NCI-H748 (cell line): Measurements from ENCODE around the gene ITPR2.

Experiments
- DNase-seq: peaks from one replicate; lab custom pipeline; 2025; ENCODE audit not compliant: unreplicated experiment; lab: John Stamatoyannopoulos, UW

ITPR2 gene

DNA sequence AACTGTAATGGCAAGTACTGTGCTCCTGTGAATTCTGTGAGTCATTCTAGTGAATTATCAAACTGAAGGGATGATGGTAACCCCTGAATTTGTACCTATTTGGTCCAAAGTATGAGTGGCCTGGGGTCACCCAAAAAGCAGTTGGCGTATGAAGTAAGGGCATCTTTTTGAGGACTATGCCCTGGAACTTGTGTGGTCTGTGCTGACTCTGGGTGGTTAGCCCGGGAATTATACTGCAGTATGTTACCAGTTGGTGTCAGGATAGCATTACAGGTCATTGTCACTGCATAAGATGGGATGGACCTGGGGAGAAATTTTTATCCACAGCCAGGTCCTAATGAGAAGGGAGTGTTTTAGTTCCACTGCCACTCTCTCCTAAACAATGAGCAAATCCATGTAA, 462.9 kb downstream of the ITPR2 start:
- no peak for DNase-seq

DNA sequence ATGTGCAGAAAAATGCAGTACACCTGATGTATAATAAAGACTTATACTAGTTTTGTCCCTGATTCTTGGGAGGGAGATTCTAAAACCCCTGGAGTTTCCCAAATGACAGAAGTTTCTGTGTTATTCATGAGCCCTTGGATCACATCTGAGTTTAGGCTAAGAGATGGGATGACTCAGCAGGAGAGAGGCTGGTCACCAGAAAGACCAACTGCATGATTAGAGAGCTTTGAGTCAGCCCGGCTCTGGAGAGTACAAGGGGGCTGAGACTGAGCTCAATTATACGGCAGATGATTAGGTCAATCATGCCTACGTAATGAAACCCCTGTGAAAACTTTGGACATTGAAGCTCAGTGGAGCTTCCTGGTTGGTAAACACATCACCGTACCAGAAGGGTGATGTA, 463.4 kb downstream of the ITPR2 start:
- no peak for DNase-seq

DNA sequence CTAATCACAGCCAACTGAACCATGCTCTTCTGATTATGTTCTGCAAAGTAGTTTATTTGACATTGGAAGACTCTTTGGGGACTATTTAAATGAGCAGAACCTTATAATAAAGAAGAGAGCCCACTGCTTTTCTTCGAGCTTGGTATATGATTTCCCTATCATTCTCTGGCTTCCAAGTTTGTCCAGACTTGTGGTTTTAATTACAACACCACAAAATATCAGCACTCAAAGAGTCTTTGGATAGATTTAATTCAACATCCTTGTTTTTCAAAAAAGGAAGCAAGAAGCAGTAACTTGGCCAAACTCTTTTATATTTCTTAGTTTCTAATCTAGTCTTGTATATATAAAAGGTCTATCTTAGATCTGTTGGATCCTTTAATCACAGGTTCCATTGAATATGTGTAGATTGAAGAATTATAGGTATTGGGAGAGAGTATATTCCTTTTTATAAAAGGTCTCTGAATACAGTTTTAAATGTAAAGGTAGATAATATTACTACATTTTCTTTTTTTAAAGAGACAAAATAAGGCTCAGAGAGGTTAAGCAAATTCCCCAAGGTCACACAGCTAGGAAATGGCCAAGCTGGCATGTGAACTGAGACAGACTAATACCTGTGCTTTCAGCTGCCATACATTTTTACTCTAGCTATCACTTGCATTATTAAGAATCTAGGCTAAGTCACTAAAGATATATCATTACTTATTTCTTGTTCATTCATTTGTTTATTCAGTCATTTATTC, 464.8 kb downstream of the ITPR2 start:
- DNase-seq = no peak

GRCh38 chr12:26361964-26362363, 471.0 kb downstream of the ITPR2 start:
- no peak for DNase-seq

DNA sequence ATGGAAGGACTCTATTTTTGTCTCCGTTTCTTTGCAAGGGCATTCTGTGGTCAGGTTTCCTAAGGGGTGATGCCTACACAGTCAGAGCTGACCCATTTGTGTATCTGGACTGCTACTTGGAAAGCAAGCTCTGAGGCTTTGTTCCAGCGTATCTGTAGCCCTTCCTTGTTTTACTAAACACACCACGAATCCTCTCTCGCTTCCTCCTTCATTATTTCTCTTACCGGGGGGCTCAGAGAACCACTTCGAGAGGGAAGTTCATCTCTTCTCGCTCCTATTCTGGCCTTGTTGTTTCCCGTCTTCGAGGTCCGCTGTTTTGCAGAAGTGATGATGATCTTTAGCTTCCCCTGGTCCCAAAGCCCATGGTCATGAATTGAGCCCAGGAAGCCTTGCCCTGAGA, 472.9 kb downstream of the ITPR2 start:
- no peak for DNase-seq

DNA sequence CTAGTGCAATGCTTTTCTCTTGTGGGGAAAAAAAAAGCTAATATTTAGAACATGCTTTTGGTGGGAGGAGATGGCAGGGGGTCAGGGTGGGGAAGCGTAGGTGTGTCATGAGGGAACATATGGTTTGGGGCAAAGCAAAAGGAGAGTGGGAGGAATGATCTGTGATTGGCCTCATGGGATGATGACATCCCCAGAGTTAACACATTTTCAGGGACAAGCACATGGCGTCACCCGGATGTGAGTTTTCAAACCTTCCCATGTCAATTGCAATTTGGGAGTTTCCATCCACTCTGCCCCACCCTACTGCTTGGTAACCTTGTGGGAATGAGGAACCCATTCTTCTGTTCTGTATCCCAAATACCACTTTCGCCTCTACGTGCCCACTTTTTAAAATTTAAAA, 473.4 kb downstream of the ITPR2 start:
- no peak for DNase-seq

- DNase-seq = no peak
These were observed 474.3 kb downstream of the ITPR2 start for GRCh38 chr12:26358651-26359050.

- DNase-seq = no peak
These were observed 485.7 kb downstream of the ITPR2 start for GRCh38 chr12:26347300-26347699.

DNA sequence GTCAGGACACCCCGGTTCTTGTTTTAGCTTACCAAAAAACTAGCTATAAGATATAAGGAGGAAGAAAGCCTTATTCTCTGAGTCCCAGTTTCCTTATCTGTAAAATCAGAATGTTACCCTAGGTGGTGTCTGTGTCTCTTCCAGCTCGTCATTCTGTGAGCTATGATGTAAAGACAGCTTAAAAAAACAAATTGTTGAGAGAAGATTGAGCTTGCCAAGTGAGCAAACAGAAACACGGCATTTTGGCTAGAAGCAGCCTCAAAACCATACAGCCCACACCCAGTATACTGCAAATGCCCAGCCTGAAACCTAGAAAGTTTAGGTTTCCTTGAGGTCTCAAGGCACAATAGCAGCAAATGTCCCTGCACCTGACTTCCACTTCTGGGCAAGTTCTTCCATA, 486.3 kb downstream of the ITPR2 start:
- DNase-seq = no peak

DNA sequence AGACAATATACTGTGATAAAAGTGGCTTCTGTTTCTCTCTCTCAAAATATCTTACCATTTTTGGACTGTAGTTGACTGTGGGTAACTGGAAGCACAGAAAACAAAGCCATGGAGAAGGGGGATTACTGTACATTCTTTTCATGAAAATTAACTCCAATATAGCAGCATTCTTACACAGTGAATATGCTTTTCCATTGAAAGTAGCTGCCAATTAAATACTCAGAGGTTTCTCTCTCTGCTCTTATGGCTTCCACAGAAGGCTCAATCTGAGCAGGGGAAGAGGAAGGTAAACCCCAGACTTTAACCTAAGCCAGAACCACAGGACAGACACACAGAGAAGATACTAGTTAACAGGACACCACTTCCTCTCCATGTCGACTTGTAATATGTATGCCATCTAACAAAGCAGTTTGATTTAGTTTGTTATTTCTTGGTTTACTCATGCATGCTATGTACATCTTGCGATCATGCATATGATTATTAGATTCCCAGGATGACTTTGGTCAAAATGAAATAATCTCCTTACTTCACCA, 487.5 kb downstream of the ITPR2 start:
- no peak for DNase-seq

GRCh38 chr12:26341491-26341890, 491.5 kb downstream of the ITPR2 start:
- no peak for DNase-seq

GRCh38 chr12:26340649-26341048, 492.3 kb downstream of the ITPR2 start:
- DNase-seq = no peak

GRCh38 chr12:26339976-26340375, 493.0 kb downstream of the ITPR2 start:
- DNase-seq = no peak

- DNase-seq = no peak
These were observed 494.1 kb downstream of the ITPR2 start for GRCh38 chr12:26338586-26339572.

- no peak for DNase-seq
These were observed 497.3 kb downstream of the ITPR2 start for GRCh38 chr12:26335651-26336050.

- DNase-seq = no peak
These were observed 498.3 kb downstream of the ITPR2 start for GRCh38 chr12:26334621-26335124.

DNA sequence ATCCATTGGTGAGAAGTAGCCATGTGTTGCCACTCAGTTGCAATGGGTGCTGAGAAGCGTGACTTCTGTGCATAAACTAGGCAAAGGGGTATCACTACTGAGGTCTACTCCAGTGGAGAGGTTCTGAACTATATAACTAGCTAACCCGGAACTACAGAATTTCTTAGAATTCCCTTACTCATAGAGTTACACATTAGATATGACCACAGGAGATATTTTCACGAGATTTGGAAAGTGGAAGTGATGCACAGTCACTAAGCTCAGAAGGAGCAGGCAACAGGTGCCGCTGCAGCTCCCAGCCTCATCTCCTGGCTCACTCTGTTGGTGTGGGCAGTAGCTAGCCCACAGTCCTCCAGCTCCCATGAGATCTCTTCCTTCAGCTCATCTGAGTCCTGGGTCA, 501.0 kb downstream of the ITPR2 start:
- no peak for DNase-seq

DNA sequence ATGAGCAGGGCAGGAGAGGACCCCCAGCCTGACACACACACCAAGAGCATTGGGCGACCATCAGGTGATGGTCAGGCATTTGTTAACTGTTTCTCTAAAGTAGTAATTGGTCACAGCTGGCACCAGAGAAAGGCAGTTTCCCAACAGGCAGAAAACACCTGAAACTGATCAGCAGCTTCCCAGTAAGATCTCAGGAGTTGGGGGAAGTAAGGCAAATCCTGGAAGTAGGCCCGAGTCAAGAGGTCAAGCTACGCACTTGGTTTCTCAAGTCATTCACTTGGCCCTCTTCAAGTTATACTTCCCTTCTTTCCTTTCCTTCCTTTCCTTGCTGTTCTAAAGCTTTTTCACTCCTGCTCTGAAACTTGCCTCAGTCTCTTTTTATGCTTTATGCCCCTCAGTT, 501.9 kb downstream of the ITPR2 start:
- DNase-seq = no peak

DNA sequence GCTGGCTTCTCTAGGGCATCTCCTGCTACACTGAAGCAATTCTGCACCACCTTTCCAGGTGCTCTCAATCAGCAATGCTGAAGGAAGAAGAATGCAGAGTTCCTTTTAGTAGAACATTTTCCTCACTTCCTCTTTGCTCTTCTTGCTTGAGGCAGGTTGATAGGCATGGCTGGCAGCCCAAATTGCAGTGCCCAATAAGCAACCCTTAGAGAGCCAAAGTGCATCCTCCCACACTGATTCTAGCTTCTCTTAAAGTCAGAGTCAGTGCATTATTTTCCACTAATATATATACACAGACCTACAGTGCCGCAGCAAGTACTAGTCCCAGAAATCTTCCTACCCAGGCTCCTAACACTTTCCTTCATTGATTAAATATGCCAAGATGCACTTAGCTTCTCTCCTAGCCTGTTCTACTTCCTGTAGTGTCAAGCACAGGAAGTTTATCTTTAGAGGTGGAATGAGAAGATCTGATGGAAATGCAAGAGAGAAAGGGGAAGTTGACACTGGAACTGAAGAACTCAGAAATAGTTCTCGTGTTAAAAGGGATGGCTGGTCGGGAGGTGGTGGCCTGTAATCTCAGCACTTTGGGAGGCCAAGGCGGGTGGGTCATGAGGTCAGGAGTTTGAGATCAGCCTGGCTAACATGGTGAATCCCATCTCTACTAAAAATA, 504.9 kb downstream of the ITPR2 start:
- no peak for DNase-seq

- DNase-seq = no peak
These were observed 509.3 kb downstream of the ITPR2 start for GRCh38 chr12:26323673-26324072.

- no peak for DNase-seq
These were observed 513.5 kb downstream of the ITPR2 start for GRCh38 chr12:26319511-26319910.
